22Rv1 (cell line): Measurements from ENCODE around the gene PRRC2B.

Source experiments
- ZFX ChIP-seq: fragments of 450-650 bp; IDR thresholded peaks from 2 replicates; pipeline ENCODE4 v1.6.1; 2017; ENCODE audit warnings: antibody characterized with exemption, borderline replicate concordance
- TF ChIP-seq, protein P1 (sequence below): fragments of 450-650 bp; IDR thresholded peaks from 2 replicates; pipeline ENCODE4 v1.5.1; 2017; ENCODE audit warnings: mild to moderate bottlenecking

DNA sequence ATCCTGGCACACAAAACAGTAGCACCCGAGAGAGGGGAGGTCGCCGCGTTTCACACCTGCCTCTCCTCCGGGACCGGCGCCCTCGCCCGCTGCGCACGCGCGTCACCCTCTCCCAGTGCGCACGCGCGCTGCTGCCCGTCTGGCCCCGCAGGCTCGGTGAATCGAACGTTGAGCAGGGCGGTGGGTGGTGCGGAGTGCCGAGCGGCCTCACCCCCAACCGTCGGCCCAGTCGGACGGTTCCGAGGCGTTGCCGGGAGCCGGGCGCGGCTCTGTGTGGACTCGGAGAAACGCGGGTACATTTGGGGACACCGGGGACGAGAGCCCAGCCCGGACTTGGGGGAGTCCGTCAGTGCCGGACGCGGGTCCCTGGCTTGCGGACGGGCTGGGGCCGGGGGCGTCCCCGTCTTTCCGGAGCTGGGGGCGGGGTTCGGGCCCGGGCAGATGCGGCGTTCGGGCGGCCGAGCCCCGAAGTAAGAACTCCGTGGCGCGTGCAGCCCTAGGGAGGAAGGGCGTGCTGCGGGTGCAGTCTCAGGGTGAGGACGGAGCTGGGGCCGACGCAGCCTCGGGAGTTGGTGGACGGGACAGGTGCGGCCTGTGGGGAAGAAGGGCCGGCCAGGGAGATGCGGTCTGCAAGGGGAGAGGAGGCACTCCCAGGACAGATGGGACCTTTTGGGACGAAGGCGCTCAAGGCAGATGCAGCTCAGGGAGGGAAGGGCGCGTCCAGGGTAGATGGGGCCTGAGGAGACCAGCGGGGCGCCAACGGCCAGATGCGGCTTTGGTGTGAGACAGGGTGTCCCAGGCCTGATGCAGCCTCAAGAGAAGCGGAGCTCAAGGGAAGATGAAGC lies 109.1 kb downstream of the PRRC2B start, which contains the start of gene POMT1:
- TF ChIP-seq, protein P1, sequence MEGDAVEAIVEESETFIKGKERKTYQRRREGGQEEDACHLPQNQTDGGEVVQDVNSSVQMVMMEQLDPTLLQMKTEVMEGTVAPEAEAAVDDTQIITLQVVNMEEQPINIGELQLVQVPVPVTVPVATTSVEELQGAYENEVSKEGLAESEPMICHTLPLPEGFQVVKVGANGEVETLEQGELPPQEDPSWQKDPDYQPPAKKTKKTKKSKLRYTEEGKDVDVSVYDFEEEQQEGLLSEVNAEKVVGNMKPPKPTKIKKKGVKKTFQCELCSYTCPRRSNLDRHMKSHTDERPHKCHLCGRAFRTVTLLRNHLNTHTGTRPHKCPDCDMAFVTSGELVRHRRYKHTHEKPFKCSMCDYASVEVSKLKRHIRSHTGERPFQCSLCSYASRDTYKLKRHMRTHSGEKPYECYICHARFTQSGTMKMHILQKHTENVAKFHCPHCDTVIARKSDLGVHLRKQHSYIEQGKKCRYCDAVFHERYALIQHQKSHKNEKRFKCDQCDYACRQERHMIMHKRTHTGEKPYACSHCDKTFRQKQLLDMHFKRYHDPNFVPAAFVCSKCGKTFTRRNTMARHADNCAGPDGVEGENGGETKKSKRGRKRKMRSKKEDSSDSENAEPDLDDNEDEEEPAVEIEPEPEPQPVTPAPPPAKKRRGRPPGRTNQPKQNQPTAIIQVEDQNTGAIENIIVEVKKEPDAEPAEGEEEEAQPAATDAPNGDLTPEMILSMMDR: no peak
- no peak for TF ChIP-seq ZFX
